HG02852 (cell line): Measurements from ENCODE around the gene PPEF1.
A peak's percentile ranks its signal among the peaks of the same experiment; 100 is the strongest.
"Not testable (repeated sequence)": the region's sequence is repeated elsewhere in the genome, so short reads cannot be mapped to it uniquely, and the experiment has no call there.

Experiments used
- ATAC-seq: cut with Tn5 transposase; IDR thresholded peaks from one replicate; pipeline ENCODE4 v1.9.1; 2021; ENCODE audit warnings: mild to moderate bottlenecking, moderate library complexity; ENCODE audit not compliant: unreplicated experiment

The PPEF1 gene

DNA sequence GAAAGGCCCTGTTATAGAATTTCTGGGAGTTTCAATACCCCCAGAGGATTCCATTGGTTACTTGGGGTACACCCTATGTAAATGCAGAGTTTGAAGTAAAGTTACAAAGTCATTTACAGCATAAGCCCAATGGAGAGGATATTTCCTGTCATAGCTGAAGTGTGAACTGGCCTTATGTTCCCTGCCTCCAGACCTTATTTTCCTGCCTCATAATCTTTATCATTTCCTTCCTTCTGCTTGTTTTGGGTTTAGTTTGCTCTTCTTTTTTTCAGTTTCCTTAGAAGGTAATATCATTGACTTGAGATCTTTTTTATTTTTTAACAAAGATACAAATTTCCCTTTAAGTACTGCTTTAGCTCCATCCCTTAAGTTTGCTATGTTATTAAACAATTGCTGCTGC, 85.4 kb downstream of the PPEF1 start:
- ATAC-seq: no peak

DNA sequence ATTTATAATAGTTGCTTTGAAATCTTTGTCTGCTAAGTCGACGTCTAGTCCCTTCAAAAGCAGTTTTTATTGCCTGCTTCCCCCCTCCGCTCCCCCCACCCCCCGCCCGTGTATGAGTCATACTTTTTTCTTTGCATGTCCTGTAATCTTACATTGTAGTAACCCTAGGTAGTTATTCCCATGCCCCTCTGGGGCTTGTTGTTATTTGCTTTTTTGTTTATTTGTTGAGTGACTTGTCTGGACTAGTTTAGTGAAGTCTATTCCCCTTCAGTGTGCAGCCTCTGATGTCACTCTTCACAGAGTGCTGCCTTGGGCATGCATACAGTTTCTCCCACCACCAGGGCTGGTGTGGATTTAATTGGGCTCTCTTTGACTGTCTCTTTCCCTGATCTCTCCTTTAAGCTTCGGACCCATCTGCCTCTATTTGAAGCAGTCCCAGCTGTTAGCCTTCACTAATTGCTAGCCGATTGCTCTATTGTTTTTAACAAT, 86.2 kb downstream of the PPEF1 start:
- no peak for ATAC-seq

DNA sequence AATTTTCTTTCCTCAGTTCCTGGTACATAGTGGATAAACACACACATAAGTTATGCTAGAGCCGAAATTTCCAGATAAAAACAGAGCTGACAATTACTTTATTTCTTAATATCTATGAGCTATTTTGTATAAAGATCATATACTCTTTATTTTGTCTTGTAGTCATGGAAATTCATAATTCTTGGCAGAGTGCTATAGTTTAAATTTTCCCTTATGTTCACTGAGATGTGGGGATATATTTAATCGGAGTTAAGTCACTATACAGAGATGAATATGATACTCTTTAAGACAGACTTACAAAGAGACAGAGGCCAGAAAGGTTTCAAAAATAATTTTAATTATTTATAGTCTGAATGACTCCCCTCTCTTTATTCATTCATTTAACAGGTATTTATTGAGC, 89.7 kb downstream of the PPEF1 start:
- no peak for ATAC-seq

DNA sequence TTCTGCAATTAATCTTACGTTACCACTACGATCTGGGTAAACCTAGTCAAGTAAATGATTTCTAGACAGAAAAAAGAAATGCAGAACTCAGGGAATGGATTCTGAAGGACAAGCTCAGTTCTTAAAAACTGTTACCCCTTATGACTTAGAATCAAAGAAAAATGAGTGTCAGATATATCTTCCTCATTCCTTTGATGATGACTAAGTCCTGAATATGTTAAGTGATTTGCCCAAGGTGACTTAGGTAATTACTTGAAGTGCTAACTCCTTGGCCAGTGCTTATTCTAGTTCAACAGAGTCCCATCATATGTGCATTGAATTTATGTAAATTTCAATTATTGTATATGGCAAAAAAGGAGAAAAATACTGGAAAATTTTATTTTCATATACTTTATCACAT, 92.5 kb downstream of the PPEF1 start:
- no peak for ATAC-seq

DNA sequence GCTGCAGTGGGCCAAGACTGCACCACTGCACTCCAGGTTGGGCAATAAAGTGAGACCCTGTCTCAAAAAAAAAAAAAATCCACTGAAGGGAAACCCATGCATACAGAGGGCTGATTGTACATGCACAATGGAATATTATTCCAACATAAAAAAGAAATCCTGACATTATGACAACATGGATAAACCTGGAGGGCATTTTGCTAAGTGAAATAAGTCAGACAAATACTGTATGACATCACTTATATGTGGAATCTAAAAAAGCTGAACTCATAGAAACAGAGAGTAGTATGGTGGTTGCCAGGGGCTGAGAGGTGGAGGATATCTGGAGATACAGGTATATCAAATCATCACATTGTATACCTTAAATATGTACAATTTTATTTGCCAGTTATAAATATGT, 102.2 kb downstream of the PPEF1 start:
- ATAC-seq: no peak

DNA sequence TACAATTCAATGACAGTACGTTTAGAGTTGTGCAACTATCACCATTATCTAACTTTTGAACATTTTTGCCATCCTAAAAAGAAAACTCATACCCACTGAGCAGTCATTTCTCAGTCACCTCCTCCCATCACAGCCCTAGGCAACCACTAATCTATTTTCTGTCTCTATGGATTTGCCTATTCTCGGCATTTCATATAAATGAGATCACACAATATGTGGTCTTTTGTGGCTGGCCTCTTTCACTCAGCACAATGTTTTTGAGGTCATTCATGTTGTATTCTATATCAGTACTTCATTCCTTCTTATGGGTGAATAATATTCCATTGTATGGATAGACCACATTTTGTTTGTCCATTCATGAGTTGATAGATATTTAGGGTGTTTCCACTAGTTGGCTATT, 103.0 kb downstream of the PPEF1 start:
- no peak for ATAC-seq

DNA sequence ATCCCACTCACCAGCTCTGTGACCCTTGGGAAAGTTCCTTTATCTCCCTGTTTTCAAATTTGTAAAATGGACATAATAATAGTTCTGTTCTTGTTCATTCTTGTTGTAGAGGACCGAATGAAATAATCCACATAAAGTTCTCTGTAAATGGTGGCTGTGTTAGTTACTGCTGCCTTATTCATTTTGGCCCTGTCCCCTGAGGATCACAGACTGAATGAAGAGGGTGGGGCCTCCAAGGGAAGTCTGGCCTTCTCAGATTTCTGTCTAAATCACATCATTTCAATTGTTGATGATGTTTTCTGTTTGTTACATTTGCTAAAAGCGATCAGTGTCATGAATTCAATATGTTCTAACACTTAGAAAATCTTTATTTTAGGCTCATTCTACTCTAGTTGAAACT, 117.9 kb downstream of the PPEF1 start:
- no peak for ATAC-seq

DNA sequence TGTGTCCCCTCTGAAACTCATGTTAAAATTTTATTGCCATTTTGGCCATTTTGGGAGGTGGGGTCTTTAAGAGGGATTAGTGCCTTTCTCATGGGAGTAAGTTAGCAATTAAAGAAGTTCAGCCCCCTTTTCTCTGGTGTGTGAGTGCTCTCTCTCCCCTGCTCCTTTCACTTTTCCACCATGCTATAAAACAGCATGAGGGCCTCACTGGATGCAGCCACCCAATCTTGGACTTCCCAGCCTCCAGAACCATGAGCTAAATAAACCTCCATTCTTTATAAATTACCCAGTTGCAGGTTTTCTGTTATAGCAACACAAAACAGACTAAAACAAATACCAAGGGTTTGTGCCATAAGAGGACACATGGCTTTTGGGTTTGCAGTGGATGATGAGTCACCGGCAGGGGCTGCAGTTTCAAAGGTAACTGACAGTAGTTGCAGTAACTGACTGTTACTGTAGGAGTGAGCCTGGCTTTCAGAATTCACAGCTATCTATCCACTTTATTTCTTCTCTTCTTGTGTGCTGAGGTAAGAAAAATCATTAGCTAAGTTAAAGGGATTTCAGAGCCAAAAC, 121.5 kb downstream of the PPEF1 start:
- no peak for ATAC-seq

DNA sequence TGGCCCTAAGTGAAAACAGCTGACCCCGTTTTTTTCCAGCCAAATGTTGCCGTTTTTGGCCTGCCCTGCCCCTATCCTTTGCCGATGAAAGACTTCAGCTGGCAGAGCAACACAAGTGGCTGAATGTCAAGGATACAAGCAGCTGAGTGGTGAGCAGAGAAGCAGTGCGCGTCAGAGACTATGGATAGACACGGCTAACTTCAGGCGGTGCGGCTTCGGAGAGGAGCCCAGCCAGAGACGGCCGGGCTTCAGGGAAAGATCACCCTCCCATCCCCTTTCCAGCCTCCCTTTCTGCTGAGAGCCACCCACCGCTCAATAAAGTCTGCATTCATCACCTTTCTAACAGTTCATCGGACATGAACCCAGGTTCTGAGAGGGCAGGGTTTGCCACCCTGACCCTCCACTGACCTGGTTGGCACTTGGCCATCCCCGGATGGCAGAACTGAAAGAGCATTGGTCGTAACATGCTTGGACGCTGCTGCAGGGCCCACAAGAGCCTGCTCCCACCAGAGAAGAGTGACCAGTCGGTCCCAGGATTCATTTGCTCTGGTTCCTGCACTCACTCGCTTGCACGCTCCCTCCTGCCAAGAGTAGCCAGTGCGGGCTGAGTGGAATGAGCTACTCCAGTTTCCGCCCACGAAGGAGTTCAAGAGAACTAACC, 125.8 kb downstream of the PPEF1 start:
- ATAC-seq: no peak

DNA sequence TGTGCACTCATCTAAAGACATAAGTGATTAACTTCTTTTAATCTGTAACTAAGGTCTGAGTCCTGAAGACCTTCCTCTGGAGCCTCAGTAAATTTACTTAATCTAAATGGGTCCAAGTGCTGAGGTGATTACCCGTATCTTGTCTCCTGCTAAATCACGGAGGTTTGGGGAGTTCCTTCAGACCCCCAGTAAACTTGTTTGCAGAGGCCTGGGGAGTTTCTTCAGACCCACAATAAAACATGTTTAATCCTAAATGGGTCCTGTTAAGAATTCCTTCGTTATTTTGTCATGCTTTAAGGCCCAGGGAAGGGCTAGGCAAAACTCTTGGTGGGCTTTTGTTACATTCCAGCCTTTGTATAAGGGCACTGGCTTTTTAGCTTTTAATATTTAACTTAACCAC, 140.5 kb downstream of the PPEF1 start:
- not testable (repeated sequence) for ATAC-seq

DNA sequence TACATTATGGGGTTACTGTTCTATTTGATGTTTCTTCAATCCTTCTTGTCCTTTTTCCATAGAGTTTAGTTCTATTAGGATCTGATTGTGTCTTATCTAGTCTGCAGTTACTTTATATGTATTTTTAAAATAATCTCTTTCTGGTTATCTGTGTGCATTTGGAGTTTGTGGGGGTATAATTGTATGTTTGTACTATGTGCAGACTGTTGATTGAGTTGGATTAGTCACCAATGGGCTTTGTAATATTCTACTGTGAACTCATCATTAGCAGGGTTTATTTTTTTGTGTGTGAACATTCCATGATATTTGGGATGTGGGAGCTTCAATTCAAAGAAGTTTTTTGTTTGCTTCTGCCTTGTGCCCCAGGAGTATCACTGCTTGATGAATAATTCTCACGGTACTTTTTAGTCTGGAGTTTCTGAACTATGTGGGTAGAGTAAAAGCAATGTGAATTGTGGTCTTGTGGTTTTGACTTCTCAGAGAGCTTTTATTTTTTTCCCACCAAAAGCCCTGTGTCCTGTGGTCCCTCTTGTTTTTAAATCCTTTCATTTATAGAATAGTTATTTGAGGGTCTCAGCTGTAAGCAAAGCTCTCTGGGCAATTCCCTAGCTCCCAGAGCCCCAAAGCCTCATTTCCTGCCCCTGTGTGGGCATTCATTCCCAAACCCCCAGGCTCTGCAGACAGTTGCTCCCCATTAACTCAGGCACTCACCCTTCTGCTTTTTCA, 148.6 kb downstream of the PPEF1 start:
- ATAC-seq: peak; percentile 88

DNA sequence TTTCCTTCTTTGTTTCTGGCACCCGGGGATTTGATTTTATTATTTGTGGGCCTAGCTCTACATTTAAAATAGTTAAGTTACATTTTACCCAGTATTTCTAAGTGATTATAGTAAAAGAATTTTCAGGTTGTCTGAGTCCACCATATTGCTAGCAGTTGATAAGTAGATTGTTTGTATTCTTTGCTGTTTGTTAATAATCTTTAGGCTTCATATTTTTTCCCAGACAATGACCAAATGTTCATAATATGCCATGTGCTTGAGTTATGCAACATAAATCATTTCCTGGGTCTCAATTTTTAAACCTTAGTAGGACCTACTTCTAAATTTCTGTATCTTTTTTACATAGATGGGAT, 149.2 kb downstream of the PPEF1 start:
- ATAC-seq: no peak

DNA sequence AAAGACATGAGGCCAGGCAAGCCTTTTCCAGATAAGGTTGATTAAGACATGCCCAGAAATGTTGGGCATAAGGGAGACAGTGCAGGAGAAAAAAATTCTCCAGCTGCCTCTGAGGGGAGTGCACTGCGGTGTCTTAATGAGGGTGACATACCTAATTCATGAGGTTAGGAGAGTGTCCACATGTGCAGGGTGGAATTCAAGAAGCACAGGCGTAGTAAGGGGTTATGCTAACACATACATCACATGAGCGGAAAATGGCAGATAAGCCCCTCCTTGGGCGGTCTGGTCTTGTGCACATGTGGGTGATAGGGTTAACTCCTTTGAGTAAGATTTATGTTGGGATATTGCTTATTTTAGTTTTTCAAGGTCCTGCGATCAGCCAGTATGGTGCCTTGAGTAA, 154.1 kb downstream of the PPEF1 start:
- ATAC-seq: no peak

DNA sequence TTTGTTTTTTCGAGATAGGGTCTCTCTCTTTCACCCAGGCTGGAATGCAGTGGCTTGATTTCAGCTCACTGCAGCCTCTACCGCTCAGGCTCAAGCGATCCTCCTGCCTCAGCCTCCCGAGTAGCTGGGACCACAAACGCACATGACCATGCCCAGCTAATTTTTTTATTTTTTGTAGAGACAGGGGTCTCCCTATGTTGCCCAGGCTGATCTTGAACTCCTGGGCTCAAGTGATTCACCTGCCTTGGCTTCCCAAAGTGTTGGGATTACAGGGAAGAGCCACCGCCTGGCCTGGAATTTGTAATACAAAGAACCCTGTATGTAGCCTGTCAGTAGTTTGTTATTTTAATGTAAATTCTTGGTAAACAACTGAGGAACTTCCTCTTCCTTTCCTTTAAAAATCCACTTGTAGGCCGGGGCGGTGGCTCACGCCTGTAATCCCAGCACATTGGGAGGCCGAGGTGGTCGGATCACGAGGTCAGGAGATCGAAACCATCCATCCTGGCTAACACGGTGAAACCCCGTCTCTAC, 157.0 kb downstream of the PPEF1 start:
- ATAC-seq: no peak

DNA sequence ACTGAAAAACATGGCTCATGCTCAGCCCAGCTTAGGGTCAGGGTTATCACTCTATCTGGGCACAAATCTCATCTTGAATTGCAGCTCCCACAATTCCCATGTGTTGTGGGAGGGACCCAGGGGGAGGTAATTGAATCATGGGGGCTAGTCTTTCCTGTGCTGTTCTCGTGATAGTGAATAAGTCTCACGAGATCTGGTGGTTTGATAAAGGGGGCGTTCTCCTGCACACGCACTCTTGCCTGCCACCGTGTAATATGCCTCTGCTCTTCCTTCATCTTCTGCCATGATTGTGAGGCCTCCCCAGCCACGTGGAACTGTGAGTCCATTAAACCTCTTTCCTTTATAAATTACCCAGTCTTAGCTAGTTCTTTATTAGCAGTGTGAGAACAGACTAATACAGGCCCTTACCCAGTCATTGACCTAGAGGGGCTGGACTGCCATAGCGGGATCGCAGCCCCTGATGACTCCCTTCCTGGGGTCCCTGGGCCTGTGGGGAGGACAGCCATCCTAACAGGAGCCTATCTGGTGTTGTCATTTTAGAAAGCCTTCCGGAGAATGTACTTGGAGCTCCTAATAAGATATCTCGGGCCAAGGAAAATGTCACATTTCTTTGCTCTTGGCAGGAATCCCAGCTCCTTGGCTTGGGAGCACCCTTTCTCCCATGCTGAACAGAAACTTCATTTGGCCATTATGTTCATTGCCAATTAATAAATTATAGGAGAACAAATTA, 163.9 kb downstream of the PPEF1 start:
- no peak for ATAC-seq

DNA sequence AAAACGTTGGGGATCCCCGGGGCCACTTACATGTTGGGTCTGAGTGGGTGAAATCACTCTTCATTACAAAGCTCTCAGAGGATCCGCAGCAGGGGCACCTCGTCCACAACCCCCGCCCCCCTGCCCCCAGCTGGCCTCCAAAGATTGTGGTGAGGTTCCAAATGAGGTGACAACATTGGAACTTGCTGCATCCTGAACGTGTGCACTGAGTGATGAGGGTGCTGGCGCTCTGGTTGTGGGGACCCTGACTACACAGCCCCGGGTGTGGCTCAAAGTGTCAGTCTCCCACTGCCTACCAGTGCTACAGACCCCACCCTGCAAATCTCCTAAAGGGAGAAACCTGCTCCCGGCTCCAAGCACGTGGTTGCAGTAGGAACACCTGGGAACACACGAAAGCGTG, 164.5 kb downstream of the PPEF1 start:
- ATAC-seq: no peak

DNA sequence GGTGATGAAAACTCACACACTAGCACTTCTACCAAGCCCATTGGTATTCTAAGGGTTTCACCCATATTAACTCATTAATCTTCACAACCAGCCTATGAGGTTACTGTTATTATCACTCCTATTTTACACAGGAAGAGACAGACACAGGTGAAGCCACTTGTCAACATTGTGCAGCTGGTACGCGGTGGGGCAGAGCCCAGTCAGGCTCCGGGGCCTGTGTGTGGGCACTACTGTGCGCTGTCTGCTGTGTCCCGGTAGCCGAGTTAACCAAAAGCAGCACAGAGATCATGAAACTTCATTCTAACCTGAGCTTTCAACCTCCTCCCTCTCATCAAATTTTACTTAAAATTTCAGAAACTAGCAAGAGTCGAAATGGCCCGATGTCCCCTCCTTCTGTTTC, 165.2 kb downstream of the PPEF1 start:
- ATAC-seq: no peak

DNA sequence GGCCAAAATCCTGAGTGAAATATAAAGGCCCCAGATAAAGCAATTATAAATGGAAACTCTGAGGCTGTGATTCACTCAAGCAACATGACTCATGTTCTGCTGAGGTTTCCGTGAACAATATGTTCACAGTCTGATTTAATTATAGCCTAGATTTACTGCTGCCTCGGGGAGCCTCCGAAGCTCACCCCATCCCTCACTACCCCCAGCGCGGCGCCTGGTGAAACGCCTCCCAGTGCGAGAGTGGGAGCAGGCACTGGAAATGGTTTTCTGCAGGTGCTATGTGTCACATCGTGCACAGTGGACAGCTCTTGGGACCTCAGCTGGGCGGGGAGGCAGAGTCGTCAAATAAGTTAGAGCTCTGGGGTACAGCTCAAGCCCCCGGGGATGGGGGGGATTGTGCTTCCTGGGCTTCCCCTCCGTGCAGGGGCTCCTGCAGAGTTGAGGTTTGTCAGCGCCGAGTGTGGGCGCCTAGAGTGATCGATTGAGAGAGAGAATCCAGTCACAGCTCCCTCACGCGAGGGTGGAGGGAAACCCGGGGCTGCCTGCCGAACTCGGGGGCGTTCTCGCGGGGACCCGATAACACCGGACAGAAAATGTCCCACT, 165.8 kb downstream of the PPEF1 start:
- ATAC-seq: no peak

DNA sequence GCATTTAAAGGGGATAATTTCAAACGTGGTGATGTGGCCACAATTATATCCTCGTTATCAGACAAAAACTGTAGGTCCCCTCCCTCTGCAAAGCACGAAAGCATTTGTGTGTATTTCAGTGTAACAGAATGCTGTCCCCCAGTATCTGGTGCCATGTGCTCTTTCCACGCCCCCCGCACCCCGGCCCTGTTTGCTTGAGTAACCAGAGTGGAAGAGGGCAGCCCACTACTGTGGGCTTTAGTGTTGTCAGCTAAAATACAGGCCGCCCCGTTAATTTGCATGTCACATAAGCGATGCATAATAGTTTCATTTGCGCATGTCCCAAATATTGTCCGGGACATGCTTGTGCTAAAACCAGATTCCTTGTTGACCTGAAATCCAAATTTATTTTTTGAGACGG, 166.4 kb downstream of the PPEF1 start:
- ATAC-seq: no peak

DNA sequence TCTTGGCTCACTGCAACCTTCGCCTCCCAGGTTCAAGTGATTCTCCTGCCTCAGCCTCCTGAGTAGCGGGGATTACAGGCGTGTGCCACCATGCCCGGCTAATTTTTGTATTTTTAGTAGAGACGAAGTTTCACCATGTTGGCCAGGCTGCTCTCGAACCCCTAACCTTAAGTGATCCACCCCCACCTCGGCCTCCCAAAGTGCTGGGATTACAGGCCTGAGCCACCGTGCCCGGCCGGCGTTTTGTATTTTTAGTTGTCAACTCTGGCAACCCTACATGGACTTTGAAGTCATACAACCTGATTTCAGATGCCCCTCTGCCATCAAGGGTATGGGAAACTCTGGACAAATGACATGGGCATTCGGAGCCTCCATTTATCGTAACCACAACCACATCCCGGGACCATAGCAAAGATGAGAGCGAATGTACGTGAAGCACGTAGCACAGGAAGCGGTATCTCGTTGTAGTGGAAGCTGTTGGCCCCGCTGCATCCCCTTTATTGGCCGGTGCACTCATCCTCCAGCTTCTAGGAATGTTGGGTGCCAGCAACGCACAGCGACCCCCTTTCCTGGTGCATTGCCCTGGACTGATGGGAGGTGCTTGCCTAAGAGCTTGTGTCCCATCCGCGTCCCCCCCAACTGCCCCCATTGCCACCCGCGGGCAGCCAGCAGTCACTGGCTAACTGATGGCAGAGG, 167.3 kb downstream of the PPEF1 start:
- no peak for ATAC-seq
